ENCODE measurements around the gene ERAL1. TPM values are rescaled to one million over a fixed set of nuclear protein-coding genes. Genes with fewer than 3 reads are reported as not detected.

The ERAL1 gene
- total RNA-seq, 2 experiments from 2014 or later, result 30.8 to 58.0 TPM

DNA sequence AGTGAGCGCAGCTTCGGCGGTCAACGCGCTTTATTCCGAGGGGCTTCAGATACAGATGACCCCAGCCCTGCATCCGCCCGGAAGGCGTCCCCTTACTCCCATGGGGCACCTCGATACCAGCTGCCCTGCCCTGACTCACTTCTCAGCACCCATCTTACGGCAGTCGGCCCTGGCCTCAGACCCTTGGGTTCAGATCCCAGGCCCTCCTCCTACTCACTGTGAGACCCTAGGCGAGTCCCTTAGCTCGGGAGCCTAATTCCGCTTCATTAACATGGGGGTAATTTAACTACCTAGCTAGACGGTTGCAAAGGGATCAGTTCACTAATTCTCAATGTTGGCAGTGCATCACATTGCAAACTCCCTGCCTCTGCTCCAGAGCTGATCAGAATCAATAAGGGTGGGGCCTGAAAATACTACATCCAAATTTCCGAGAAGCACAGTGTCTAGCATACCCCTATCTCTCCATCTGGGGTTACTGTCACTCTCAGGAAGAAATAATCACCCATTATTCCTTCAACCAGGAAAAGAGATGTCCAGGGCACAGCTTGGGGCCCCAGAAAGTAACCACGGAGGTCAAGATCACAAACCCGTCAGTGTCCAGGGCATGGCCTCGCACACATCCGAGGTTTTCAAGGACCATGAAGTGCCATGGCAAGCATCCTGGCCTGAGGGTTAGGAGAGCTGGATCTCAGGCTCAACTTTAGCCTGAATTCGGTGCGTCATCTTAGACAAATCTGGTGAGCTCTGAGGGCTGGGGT is 43.1 kb downstream of the ERAL1 start:
- intact Hi-C loops (cut with micrococcal nuclease; ENCODE audit: unreplicated experiment), result loop anchor here (2.0 kb wide), 1 partner anchor 55 kb away; the partner anchor contains the start of gene FAM222B
- no peak for DNase-seq (ENCODE audit: low spot score)

DNA sequence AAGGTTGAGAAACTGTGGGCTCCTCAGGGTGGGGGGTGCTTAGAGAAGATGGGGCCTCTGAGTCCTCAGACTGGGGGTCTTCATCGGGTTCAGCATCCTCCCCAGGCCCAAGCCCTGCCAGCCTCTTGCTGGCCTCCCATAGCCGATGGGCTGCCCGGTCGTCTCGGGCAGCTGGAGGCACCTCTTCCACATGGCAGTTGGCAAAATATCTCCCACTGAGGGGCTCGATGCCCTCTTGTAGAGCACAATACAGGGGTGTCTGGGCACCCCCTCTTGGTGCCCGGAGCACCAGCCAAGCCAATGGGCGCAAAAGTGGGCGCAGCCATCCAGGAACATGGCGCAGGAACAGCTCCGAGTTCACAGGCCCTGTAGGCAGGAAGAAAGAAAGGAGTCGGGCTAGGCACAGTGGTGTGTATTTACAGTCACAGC is 43.7 kb downstream of the ERAL1 start:
- peak overlapping the region; percentile 100 for H3K4me2 ChIP-seq (ENCODE audit: low read length)
- H3K9me3 ChIP-seq (ENCODE audit: low read length), result no peaks in the 10 kb centered on the region
- TF ChIP-seq EZH2phosphoT487 (IDR thresholded peaks at IDR 0.05; ENCODE audit: borderline replicate concordance, low read depth, low read length), result no peak
- TF ChIP-seq, protein P1, sequence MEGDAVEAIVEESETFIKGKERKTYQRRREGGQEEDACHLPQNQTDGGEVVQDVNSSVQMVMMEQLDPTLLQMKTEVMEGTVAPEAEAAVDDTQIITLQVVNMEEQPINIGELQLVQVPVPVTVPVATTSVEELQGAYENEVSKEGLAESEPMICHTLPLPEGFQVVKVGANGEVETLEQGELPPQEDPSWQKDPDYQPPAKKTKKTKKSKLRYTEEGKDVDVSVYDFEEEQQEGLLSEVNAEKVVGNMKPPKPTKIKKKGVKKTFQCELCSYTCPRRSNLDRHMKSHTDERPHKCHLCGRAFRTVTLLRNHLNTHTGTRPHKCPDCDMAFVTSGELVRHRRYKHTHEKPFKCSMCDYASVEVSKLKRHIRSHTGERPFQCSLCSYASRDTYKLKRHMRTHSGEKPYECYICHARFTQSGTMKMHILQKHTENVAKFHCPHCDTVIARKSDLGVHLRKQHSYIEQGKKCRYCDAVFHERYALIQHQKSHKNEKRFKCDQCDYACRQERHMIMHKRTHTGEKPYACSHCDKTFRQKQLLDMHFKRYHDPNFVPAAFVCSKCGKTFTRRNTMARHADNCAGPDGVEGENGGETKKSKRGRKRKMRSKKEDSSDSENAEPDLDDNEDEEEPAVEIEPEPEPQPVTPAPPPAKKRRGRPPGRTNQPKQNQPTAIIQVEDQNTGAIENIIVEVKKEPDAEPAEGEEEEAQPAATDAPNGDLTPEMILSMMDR (conservative IDR thresholded peaks at IDR 0.05; ENCODE audit: low read length), result no peak
- H3K4me3 ChIP-seq (ENCODE audit: low read depth, low read length, poor library complexity, severe bottlenecking), result no peak overlapping the region
- H3K9me2 ChIP-seq (ENCODE audit: insufficient read depth, low read length), result no peaks in the 10 kb centered on the region
- intact Hi-C loops (cut with micrococcal nuclease; ENCODE audit: unreplicated experiment), result no loop called here
- peaks cover 61% of the 10 kb centered on the region for H3K4me1 ChIP-seq (ENCODE audit: insufficient read depth, low read length, poor library complexity, severe bottlenecking)
- H2AFZ ChIP-seq (ENCODE audit: low read length), result no peak overlapping the region
- no TSS peak for BruUV-seq (replicated peaks)
- CTCF ChIA-PET (ENCODE audit: unreplicated experiment), result interaction anchor here (0.6 kb wide), 1 partner anchor 32 kb away, joined by 3 read pairs; no protein-coding TSS in a partner anchor
- H3K79me2 ChIP-seq (ENCODE audit: insufficient read depth, low read depth, low read length), result peaks cover 41% of the 10 kb centered on the region
- peaks cover 27% of the 10 kb centered on the region for H3K36me3 ChIP-seq (ENCODE audit: insufficient read depth, low read length)
- H3K27ac ChIP-seq (ENCODE audit: low read depth, low read length, poor library complexity, severe bottlenecking), result peak overlapping the region; percentile 91
- DNase-seq (ENCODE audit: low spot score), result no peak
- POLR2A ChIA-PET, result interaction anchor here (0.8 to 1.9 kb wide), 5 partner anchors 50 to 170 kb away, joined by 3 to 8 read pairs (median 3); partner anchors contain the start of genes FAM222B and NEK8
- H4K20me1 ChIP-seq (ENCODE audit: insufficient read depth, low read length), result no peaks in the 10 kb centered on the region

More for the DNA sequence above, 43.1 kb downstream of the ERAL1 start:
- no TSS peak for BruUV-seq (replicated peaks)
- Histone ChIP-seq H3K9me3 (ENCODE audit: low read length) (no peaks in the 10 kb centered on the region), H3K4me3 (ENCODE audit: low read depth, low read length, poor library complexity, severe bottlenecking) (peak overlapping the region; percentile 89), H3K4me2 (ENCODE audit: low read length) (peak overlapping the region; percentile 100), H4K20me1 (ENCODE audit: insufficient read depth, low read length) (no peaks in the 10 kb centered on the region), H3K9me2 (ENCODE audit: insufficient read depth, low read length) (no peaks in the 10 kb centered on the region), H3K27ac (ENCODE audit: low read depth, low read length, poor library complexity, severe bottlenecking) (peak overlapping the region; percentile 91), H2AFZ (ENCODE audit: low read length) (peak overlapping the region; percentile 69; the same call in 1 of the 2 replicates), H3K36me3 (ENCODE audit: insufficient read depth, low read length) (peaks cover 27% of the 10 kb centered on the region), H3K4me1 (ENCODE audit: insufficient read depth, low read length, poor library complexity, severe bottlenecking) (peaks cover 63% of the 10 kb centered on the region), H3K79me2 (ENCODE audit: insufficient read depth, low read depth, low read length) (peaks cover 42% of the 10 kb centered on the region)
- TF ChIP-seq, protein P1 (conservative IDR thresholded peaks at IDR 0.05; ENCODE audit: low read length), result no peak
- TF ChIP-seq EZH2phosphoT487 (IDR thresholded peaks at IDR 0.05; ENCODE audit: borderline replicate concordance, low read depth, low read length), result no peak
- CTCF ChIA-PET (ENCODE audit: unreplicated experiment), result no interaction called here
- POLR2A ChIA-PET, result interaction anchor here (0.8 to 1.9 kb wide), 5 partner anchors 49 to 170 kb away, joined by 3 to 8 read pairs (median 3); partner anchors contain the start of genes FAM222B and NEK8

Measured in OCI-LY7 (cell line).